Activated T-cell treated with anti-CD3 and anti-CD28 coated beads, Interleukin-2, amount 50 U/mL, for 4 hours (primary cell): Measurements from ENCODE around the gene IGF2BP2. TPM values are rescaled to one million over a fixed set of nuclear protein-coding genes. Genes with fewer than 3 reads are reported as not detected.

Experiments used
- ATAC-seq, 2 donors: fragments of 200-7000 bp; cut with Tn5 transposase; one replicate each; pipeline ENCODE4 v1.10.0; 2021
- DNase-seq: peaks from one replicate; pipeline ENCODE4 v3.0.0-alpha.2; 2020
- H3K27me3 Mint-ChIP-seq: one replicate; pipeline ENCODE4 v1.8.0; 2021; ENCODE audit warnings: low read depth, mixed read lengths
- H3K36me3 Mint-ChIP-seq: one replicate; pipeline ENCODE4 v1.8.0; 2022; ENCODE audit warnings: mixed read lengths; ENCODE audit not compliant: insufficient read depth
- H3K4me1 Mint-ChIP-seq: one replicate; pipeline ENCODE4 v1.8.0; 2021; ENCODE audit warnings: low read depth, mixed read lengths
- H3K4me3 Mint-ChIP-seq: one replicate; pipeline ENCODE4 v1.8.0; 2021; ENCODE audit warnings: mild to moderate bottlenecking, moderate library complexity, mixed read lengths
- H3K9me3 Mint-ChIP-seq: one replicate; pipeline ENCODE4 v1.8.0; 2021; ENCODE audit warnings: mixed read lengths
- total RNA-seq, 3 donors: library from RNA; stranded (reverse); gene quantifications; one replicate each; pipeline ENCODE4 v1.2.1, GENCODE V29; 2021

IGF2BP2 gene
- total RNA-seq, 3 donors from 2014 or later = 0.43 to 0.79 (median 0.53) TPM

DNA sequence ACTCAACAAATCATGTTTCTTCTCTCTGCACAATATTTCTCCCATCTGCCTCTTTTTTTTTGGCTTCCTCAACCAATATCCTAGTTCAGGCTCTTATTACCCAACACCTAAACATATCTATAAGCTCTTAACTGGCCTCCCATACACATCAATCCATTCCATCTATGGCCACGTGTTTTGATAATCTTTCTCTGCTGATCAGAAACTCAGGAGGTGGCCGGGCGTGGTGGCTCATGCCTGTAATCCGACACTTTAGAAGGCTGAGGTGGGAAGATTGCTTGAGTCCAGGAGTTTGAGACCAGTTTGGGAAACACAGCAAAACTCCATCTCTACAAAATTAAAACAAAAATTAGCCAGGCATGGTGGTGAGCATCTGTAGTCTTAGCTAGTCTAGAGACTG lies 68.4 kb downstream of the IGF2BP2 start:
- DNase-seq (no peak), ATAC-seq (no peak)
- Mint-ChIP-seq H3K4me3 (no peak overlapping the region), H3K4me1 (no peaks in the 10 kb centered on the region), H3K36me3 (no peaks in the 10 kb centered on the region), H3K27me3 (peaks cover 11% of the 10 kb centered on the region), H3K9me3 (peaks cover 8% of the 10 kb centered on the region)

DNA sequence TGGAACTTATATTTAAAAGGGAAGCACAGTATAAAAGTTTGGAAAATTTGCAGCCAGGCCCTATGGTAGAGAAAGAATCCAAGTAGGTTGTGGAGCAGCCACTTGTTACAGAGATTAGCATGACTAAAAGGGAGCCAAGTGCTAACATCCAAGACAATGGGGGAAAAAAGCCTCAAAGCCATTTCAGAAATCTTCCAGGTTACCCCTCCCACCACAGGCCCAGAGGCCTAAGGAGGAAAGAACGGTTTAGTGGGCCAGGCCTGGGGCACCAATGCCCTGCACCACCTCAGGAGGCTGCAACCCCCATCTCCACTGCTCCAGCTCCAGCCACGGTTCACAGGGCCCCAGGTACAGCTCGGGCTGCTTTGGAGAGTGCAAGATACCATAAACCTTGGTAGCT lies 69.9 kb downstream of the IGF2BP2 start:
- H3K4me1 Mint-ChIP-seq = no peaks in the 10 kb centered on the region
- no peaks in the 10 kb centered on the region for H3K36me3 Mint-ChIP-seq
- H3K9me3 Mint-ChIP-seq = peaks cover 8% of the 10 kb centered on the region

DNA sequence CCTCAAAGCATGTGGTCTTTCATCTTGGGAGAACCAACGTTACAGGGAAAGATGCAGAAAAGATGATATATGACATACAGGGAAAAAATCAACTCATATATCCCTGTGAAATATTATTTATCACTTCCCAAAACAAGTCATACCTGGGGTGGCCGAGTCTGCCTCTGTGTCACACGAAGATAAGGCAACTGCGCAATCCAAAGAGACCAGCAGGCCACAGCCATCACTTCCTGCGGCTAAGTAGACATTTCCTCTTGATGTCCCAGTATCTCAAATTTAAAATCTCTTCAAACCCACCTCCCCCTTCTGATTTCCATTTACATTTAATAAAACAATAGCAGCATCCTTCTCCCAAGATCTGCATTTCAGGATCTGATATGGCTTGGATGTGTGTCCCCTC lies 71.5 kb downstream of the IGF2BP2 start:
- H3K27me3 Mint-ChIP-seq = peaks cover 2% of the 10 kb centered on the region
- ATAC-seq (no peak), DNase-seq (no peak)
- H3K4me3 Mint-ChIP-seq = no peak overlapping the region
- peaks cover 8% of the 10 kb centered on the region for H3K9me3 Mint-ChIP-seq
- H3K4me1 Mint-ChIP-seq = no peaks in the 10 kb centered on the region
- H3K36me3 Mint-ChIP-seq = no peaks in the 10 kb centered on the region

More for the DNA sequence above, 69.9 kb downstream of the IGF2BP2 start:
- DNase-seq = no peak
- Mint-ChIP-seq H3K27me3 (peaks cover 2% of the 10 kb centered on the region), H3K4me3 (no peak overlapping the region)
- ATAC-seq = no peak

DNA sequence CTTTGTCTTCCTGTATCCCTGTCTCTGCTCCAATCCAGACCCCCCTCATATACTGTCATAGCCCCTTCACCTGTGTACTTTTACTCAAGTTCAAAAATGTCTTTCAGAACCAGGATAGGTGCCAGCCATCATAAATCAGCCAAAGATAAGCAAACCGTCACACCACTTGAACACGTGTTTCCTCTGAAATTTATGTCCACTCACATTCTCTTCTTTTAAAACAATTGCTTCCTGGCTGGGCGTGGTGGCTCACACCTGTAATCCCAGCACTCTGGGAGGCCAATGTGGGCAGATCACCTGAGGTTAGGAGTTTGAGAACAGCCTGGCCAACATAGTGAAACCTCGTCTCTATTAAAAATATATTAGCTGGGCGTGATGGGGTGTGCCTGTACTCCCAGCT lies 74.1 kb downstream of the IGF2BP2 start:
- ATAC-seq = no peak
- H3K4me3 Mint-ChIP-seq = no peak overlapping the region
- peaks cover 8% of the 10 kb centered on the region for H3K9me3 Mint-ChIP-seq
- H3K27me3 Mint-ChIP-seq = peaks cover 2% of the 10 kb centered on the region
- H3K36me3 Mint-ChIP-seq = no peaks in the 10 kb centered on the region
- peaks cover 2% of the 10 kb centered on the region for H3K4me1 Mint-ChIP-seq
- no peak for DNase-seq

DNA sequence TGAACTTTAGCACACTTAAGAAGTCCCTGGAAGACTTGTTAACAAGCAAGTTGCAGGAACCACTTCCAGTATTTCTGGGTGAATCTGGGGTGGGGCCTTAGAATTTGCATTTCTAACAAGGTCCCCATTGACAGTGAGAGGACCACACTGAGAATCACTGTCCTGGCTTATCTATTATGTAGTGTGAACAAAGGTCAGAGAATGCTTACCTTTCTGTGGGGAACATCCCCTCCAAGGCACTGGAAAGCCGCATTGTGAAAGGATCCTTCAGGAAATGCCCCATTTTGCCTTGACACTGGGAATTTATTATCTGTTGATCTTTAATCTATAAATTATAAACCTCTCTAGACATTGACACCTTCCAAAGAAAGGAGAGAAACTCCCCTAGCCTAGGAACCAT lies 74.8 kb downstream of the IGF2BP2 start:
- Mint-ChIP-seq H3K36me3 (no peaks in the 10 kb centered on the region), H3K27me3 (peaks cover 4% of the 10 kb centered on the region), H3K4me1 (peaks cover 2% of the 10 kb centered on the region), H3K4me3 (no peak overlapping the region), H3K9me3 (peaks cover 8% of the 10 kb centered on the region)
- ATAC-seq (no peak), DNase-seq (no peak)

DNA sequence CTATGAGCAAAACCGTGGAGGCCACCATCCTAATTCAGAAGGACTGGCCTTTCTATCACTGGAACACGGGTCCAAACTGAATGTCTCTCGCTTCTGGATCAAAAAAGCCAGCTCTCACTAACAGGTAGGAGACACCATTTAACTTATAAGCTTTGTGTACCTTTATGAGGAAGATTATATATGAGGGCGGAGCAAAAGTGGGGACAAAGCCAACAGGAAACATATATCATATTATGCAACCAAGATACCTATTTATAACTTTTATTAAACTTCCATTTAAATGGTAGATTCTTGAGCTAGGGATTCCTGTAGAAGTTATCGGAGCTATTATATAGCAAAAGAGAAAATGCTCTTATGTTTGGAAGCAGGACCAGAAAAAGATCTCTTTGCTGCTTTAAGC lies 78.4 kb downstream of the IGF2BP2 start:
- Mint-ChIP-seq H3K36me3 (no peaks in the 10 kb centered on the region), H3K9me3 (no peaks in the 10 kb centered on the region), H3K27me3 (peaks cover 6% of the 10 kb centered on the region), H3K4me3 (no peak overlapping the region), H3K4me1 (peaks cover 2% of the 10 kb centered on the region)
- ATAC-seq (no peak), DNase-seq (no peak)

DNA sequence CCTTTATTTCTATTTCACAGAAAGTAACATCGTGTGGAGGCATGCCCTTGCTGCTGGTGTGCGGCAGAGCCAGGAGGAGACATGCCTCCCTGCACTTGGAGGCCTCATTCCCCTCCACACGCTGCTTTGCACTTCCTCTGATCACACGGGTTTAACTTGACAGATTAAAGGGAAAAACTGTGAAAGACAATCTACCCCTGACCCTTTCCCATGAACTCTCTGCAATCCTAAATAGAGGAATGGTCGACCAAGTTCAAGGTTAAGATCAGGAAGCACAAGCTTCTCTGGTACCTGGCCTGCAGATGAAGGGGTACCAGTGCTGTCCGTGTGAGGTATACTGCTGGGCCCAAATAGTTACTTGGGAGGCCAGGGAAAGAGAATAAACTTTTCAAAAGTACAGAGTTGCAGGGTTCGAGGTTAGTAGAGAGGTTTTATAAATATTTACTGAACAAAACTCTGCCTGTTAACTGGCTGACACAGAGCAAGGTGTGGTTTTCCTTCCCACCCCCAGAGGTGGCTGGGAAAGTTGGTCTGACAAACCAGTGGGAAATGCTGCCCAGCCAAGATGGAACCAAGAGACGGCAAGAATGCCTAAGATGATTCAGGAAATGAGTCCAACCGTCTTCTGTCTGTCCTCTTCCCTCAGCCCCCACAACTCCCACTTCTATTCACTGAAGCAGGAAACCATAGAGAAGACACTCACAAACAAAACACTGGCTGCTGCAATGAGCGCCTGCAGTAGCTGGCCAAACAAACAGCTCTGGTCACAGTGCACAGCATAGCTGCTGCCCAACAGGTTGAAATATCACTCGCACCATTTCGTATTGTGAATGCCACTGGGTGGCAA lies 79.6 kb downstream of the IGF2BP2 start:
- DNase-seq (no peak), ATAC-seq (no peak)
- H3K4me3 Mint-ChIP-seq = no peak overlapping the region
- no peaks in the 10 kb centered on the region for H3K36me3 Mint-ChIP-seq
- H3K9me3 Mint-ChIP-seq = no peaks in the 10 kb centered on the region
- H3K27me3 Mint-ChIP-seq = peaks cover 7% of the 10 kb centered on the region
- H3K4me1 Mint-ChIP-seq = peaks cover 2% of the 10 kb centered on the region

DNA sequence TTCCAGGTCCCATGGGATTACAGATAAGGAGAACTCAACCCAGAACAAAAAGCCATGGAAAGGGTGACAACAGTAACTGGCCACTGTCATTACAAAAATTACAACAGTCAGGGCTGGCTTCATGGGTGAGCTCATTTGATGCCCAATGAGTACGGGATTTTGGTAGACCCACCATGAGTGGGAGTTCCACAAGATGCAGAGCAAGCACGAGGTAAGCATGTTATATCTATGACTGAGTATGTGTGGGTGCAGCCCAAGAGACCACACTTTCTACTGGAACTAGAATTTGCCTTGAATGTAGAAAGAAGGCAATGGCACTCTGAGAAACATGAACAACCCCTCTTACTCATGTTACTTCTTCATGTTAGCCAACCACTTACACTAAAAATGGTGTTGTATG lies 83.3 kb downstream of the IGF2BP2 start:
- Mint-ChIP-seq H3K9me3 (no peaks in the 10 kb centered on the region), H3K27me3 (peaks cover 7% of the 10 kb centered on the region), H3K4me1 (peaks cover 2% of the 10 kb centered on the region), H3K4me3 (no peak overlapping the region), H3K36me3 (no peaks in the 10 kb centered on the region)
- DNase-seq (no peak), ATAC-seq (no peak)

DNA sequence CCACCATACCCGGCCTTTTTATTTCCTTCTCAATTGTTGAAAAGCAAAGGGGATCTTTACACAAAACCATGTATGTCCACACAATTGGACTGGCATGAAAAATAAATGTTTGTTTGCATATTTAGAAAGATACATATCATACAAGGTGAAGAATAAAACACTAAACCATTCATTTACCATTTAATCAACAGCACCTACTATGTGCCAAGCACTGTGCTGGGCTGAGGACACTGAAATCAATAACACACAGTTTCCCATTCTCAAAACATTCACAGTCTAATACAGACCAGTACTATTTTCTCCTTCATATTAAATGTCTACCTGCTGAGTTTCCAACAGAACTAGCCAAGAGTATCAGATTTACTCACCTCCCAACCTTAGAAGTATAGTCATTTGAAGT lies 84.7 kb downstream of the IGF2BP2 start:
- Mint-ChIP-seq H3K36me3 (no peaks in the 10 kb centered on the region), H3K4me1 (no peaks in the 10 kb centered on the region), H3K27me3 (peaks cover 3% of the 10 kb centered on the region), H3K9me3 (no peaks in the 10 kb centered on the region), H3K4me3 (no peak overlapping the region)
- DNase-seq (no peak), ATAC-seq (no peak)

DNA sequence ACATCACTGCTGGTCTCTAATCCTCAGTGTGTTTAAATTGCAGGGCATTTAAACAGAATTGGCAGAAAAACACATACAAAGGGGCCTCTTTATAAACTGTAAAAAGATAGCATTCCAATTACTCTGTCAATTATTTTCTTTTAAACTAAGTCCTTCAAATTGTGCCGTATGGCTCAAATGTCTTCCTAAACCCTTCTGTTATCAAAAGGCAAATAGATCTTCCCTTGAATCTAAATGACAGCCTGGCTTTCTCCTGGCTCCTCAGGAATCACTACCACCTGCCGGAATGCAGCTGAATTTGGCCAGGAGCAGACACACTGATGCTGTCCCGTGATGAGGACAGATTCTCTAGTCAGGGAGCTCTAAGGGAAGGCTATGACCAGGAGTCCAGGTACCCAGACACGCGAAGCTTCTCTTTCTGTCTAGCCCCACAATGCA lies 85.6 kb downstream of the IGF2BP2 start:
- H3K4me3 Mint-ChIP-seq = no peak overlapping the region
- H3K27me3 Mint-ChIP-seq = peaks cover 3% of the 10 kb centered on the region
- no peaks in the 10 kb centered on the region for H3K9me3 Mint-ChIP-seq
- H3K36me3 Mint-ChIP-seq = no peaks in the 10 kb centered on the region
- H3K4me1 Mint-ChIP-seq = no peaks in the 10 kb centered on the region
- DNase-seq = no peak
- ATAC-seq = no peak

DNA sequence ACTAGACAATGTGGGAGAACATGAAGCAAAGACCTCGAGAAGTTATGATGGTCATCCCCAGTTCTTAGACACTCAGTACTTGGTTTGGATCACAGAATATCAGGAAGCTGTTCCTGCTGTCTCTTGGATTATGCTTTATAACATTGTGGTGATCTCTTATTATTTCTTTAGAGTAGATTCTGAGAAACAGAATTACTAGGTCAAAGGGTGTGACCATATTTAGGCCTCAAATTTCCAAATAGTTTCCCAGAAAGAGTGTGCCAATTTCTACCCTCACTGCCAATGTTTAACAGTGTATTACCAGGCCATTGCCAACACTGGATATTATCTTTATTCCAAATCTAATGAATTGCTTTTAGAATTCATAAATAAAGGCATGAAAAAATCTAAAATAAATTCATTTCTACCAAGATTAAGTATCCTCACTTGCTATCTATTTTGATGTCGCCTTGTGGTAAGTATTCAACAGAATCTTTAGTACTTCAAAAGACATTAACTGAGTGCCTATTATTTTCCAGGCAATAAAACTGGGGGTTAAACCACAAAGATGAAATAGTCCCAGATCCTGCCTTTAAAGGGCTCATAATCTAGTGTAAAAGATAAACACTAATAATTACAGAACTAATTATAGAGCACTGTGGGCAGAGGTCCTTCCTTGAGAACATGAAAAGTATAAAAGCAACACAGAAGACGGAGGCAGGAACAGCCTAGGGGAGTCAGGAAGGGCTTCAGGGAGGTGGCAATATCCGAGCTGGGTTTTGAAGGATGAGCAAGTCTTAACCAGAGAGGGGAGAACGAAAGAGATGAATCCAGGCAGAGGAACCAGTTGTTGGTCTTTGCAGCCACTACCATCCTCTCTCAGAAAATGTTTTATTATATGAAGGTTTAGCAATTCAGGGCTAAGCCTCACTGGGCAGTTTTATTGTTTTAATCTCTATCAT lies 86.8 kb downstream of the IGF2BP2 start:
- no peaks in the 10 kb centered on the region for H3K4me1 Mint-ChIP-seq
- no peaks in the 10 kb centered on the region for H3K9me3 Mint-ChIP-seq
- ATAC-seq = no peak
- no peaks in the 10 kb centered on the region for H3K36me3 Mint-ChIP-seq
- no peak overlapping the region for H3K4me3 Mint-ChIP-seq
- DNase-seq = no peak
- peaks cover 7% of the 10 kb centered on the region for H3K27me3 Mint-ChIP-seq

DNA sequence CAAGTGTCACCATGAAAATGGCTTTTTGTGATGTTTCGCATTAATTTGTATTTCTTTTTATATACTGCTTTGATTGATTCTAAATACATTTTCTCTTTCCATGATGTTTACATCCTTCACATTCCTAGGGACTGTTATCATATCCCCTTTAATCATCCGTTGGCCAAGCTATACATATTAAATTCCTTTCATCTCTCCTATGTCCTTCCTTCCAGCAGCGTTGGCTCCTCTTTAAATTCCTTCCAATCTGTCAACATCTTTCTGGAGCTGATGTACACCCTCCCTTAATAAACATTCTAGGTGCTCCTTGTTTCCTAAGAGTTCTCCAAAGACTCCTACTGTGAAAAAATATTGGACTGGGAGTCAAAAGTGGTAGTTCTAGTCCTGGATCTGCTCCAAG lies 87.8 kb downstream of the IGF2BP2 start:
- no peak for ATAC-seq
- no peaks in the 10 kb centered on the region for H3K9me3 Mint-ChIP-seq

DNA sequence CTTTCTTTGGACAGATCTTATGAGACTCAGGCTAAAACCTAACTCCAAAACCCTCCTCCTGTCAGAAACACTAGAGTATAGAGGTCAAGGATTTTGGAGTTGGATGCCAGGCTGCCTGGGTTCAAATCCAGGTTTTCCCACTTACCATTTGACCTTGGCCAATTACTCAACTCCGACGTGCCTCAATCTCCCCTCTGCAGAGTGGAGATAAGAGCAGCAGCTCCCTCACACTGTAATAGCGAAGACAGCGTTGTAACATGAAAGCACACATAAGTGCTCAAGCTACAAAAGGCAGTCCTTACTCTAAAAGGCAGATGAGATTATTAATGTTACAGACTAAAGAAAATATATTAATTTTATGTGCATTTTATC lies 90.1 kb downstream of the IGF2BP2 start:
- Mint-ChIP-seq H3K9me3 (no peaks in the 10 kb centered on the region), H3K4me3 (no peak overlapping the region), H3K4me1 (no peaks in the 10 kb centered on the region), H3K36me3 (no peaks in the 10 kb centered on the region), H3K27me3 (peaks cover 7% of the 10 kb centered on the region)
- DNase-seq = no peak
- ATAC-seq = no peak

More for the DNA sequence above, 87.8 kb downstream of the IGF2BP2 start:
- H3K27me3 Mint-ChIP-seq = peaks cover 7% of the 10 kb centered on the region
- no peak for DNase-seq
- no peaks in the 10 kb centered on the region for H3K36me3 Mint-ChIP-seq
- no peaks in the 10 kb centered on the region for H3K4me1 Mint-ChIP-seq
- no peak overlapping the region for H3K4me3 Mint-ChIP-seq

DNA sequence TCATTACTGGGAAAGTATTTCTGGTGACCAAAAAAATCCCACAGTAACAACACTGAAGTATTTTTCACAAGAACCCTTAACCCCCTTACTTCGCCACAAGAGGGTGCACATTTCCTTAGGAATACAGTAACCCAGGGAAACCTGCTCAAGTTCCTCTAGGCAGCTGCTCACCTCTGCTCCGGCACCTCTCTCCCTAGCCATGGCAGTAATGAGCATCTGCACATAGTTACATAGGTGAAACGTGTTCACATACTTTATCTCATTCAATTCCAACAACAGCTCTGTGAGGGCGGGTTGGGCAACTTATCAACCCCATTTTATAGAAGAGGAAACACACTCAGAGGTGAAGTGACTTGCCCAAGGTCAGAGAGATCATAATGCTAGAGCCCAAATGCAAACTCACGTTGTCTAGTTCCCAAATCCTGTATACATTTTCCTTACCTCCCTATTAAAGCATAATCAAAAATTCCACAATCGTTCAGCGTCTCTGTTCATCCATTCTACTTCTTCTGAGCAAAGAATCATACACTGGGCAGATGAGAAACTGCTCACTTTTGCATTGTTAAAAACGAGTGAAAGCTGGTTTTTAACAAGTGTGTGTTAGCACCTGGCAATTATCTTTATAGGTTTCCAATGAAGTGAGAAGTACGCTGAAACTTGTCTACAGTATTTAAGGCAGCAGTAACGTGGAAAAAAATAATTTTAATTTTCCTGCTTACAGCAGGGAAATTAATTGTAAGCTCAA lies 90.7 kb downstream of the IGF2BP2 start:
- no peaks in the 10 kb centered on the region for H3K4me1 Mint-ChIP-seq
- no peak overlapping the region for H3K4me3 Mint-ChIP-seq
- no peaks in the 10 kb centered on the region for H3K9me3 Mint-ChIP-seq
- DNase-seq (no peak), ATAC-seq (peak in 1 of 2 donors; percentile 30)
- no peaks in the 10 kb centered on the region for H3K36me3 Mint-ChIP-seq
- peaks cover 7% of the 10 kb centered on the region for H3K27me3 Mint-ChIP-seq
